H1 (cell line): ENCODE data around the gene SELENOV. TPM values are rescaled to one million over a fixed set of nuclear protein-coding genes. Genes with fewer than 3 reads are reported as not detected.

ENCODE experiments used
- CTCF ChIA-PET: fragments of 300-600 bp; sonication (Branson Sonifier 250); formaldehyde crosslinking; loops from one replicate; lab custom pipeline; 2021; ENCODE audit not compliant: partially characterized antibody; lab: Charles Lee
- POLR2A ChIA-PET: fragments of 300-600 bp; sonication (Branson Sonifier 250); formaldehyde crosslinking; loops from one replicate; lab custom pipeline; 2021; ENCODE audit warnings: inconsistent platforms; ENCODE audit not compliant: partially characterized antibody; lab: Charles Lee
- DNase-seq, 2 experiments: peaks; one replicate each; pipeline versions ENCODE4 v3.0.0 to v3.0.0-alpha.2; 2010 to 2022; ENCODE audit warnings: low spot score in 2 of 2, low read depth in 1 of 2, mixed read lengths in 1 of 2
- FAIRE-seq: peaks from 2 replicates; lab custom pipeline; 2011; peaks lifted over from hg19 to GRCh38; lab: Jason Lieb, UNC
- H2AFZ ChIP-seq: 2 replicates; pipeline ENCODE4 v1.8.1; 2012; ENCODE audit warnings: low read length, inconsistent platforms
- H2AK5ac ChIP-seq: 2 replicates; pipeline ENCODE4 v1.6.1; 2013; ENCODE audit warnings: low read depth, low read length
- H2BK120ac ChIP-seq: replicated peaks from 2 replicates; pipeline ENCODE3; 2013; ENCODE audit warnings: low read depth, low read length, inconsistent platforms
- H2BK12ac ChIP-seq: 2 replicates; pipeline ENCODE4 v1.6.1; 2013; ENCODE audit warnings: low read depth, low read length
- H2BK15ac ChIP-seq: 2 replicates; pipeline ENCODE4 v1.6.1; 2013; ENCODE audit warnings: low read length
- H2BK20ac ChIP-seq: 2 replicates; pipeline ENCODE4 v1.6.1; 2013; ENCODE audit warnings: low read length
- H2BK5ac ChIP-seq: 2 replicates; pipeline ENCODE4 v1.6.1; 2013; ENCODE audit warnings: low read depth, low read length
- H3K14ac ChIP-seq: 2 replicates; pipeline ENCODE4 v1.6.1; 2013; ENCODE audit warnings: inconsistent platforms; ENCODE audit not compliant: insufficient read length
- H3K18ac ChIP-seq: 2 replicates; pipeline ENCODE4 v1.6.1; 2013; ENCODE audit warnings: low read length; ENCODE audit errors: extremely low read depth
- H3K23ac ChIP-seq: 2 replicates; pipeline ENCODE4 v1.6.1; 2013; ENCODE audit warnings: inconsistent platforms; ENCODE audit not compliant: insufficient read length
- H3K23me2 ChIP-seq: 2 replicates; pipeline ENCODE4 v1.6.1; 2013; ENCODE audit warnings: low read depth, low read length
- H3K27ac ChIP-seq: 2 replicates; pipeline ENCODE4 v1.6.1; 2011; ENCODE audit warnings: low read depth, low read length, inconsistent platforms
- H3K27me3 ChIP-seq, 4 experiments: replicated peaks in 1 of 4; 1 replicate in 1 of 4; 2 replicates in 3 of 4; pipeline versions ENCODE4 v1.6.1 to v1.8.1; 2011 to 2013; ENCODE audit warnings: low read length in 3 of 4, mild to moderate bottlenecking in 3 of 4, inconsistent platforms in 2 of 4, mixed read lengths in 2 of 4, moderate library complexity in 1 of 4; ENCODE audit not compliant: control insufficient read depth in 3 of 4, insufficient read depth in 3 of 4; ENCODE audit errors: extremely low read depth in 1 of 4
- H3K36me3 ChIP-seq, 4 experiments: 2 replicates each; pipeline versions ENCODE4 v1.6.1 to v1.8.1; 2011 to 2013; ENCODE audit warnings: mild to moderate bottlenecking in 4 of 4, low read length in 3 of 4, moderate library complexity in 2 of 4, control low read depth in 1 of 4, inconsistent platforms in 1 of 4; ENCODE audit not compliant: insufficient read depth in 4 of 4, control insufficient read depth in 2 of 4
- H3K4ac ChIP-seq: replicated peaks from 2 replicates; pipeline ENCODE3; 2013; ENCODE audit warnings: low read length, low read depth, mixed read lengths, inconsistent platforms; ENCODE audit not compliant: insufficient read length
- H3K4me1 ChIP-seq, 4 experiments: replicated peaks in 1 of 4; 1 replicate in 1 of 4; 2 replicates in 3 of 4; pipeline versions ENCODE4 v1.6.1 to v1.8.1; 2011 to 2013; ENCODE audit warnings: low read length in 3 of 4, inconsistent platforms in 2 of 4, mixed read lengths in 1 of 4; ENCODE audit not compliant: insufficient read depth in 4 of 4, control insufficient read depth in 3 of 4
- H3K4me2 ChIP-seq, 2 experiments: 2 replicates each; pipeline versions ENCODE4 v1.6.1 to v1.8.1; 2011 to 2013; ENCODE audit warnings: low read depth in 2 of 2, low read length in 2 of 2, control low read depth in 1 of 2, inconsistent platforms in 1 of 2, mild to moderate bottlenecking in 1 of 2; ENCODE audit not compliant: insufficient read depth in 1 of 2
- H3K4me3 ChIP-seq, 4 experiments: fragments of 200-600, 300-600 bp in 1 of 4; sonication (generic), shearing (Covaris generic), sonication (Bioruptor Twin) in 1 of 4; 2 replicates each; pipeline versions ENCODE4 v1.5.1 to v1.8.1; 2011 to 2016; ENCODE audit warnings: low read length in 4 of 4, low read depth in 3 of 4, control low read depth in 2 of 4, inconsistent platforms in 2 of 4, mild to moderate bottlenecking in 2 of 4, mixed read lengths in 1 of 4, moderate library complexity in 1 of 4; ENCODE audit not compliant: insufficient read depth in 2 of 4; ENCODE audit errors: extremely low read depth in 1 of 4
- H3K56ac ChIP-seq: replicated peaks from 2 replicates; pipeline ENCODE3; 2013; ENCODE audit warnings: low read depth, mild to moderate bottlenecking, mixed read lengths, low read length, inconsistent platforms; ENCODE audit not compliant: insufficient read length
- H3K79me1 ChIP-seq: 2 replicates; pipeline ENCODE4 v1.6.1; 2013; ENCODE audit warnings: low read depth, low read length, control low read depth
- H3K79me2 ChIP-seq, 2 experiments: 2 replicates each; pipeline versions ENCODE4 v1.6.1 to v1.8.1; 2012 to 2013; ENCODE audit warnings: low read length in 2 of 2, mild to moderate bottlenecking in 2 of 2, inconsistent platforms in 1 of 2; ENCODE audit not compliant: insufficient read depth in 2 of 2, control insufficient read depth in 1 of 2
- H3K9ac ChIP-seq, 4 experiments: replicated peaks in 1 of 4; 1 replicate in 1 of 4; 2 replicates in 3 of 4; pipeline versions ENCODE4 v1.6.1 to v1.8.1; 2011 to 2013; ENCODE audit warnings: low read depth in 3 of 4, low read length in 3 of 4, control low read depth in 2 of 4, mild to moderate bottlenecking in 2 of 4, moderate library complexity in 2 of 4, inconsistent platforms in 1 of 4; ENCODE audit errors: extremely low read depth in 1 of 4
- H3K9me3 ChIP-seq, 2 experiments: 2 replicates each; pipeline versions ENCODE4 v1.6.1 to v1.8.1; 2012 to 2013; ENCODE audit warnings: mild to moderate bottlenecking in 2 of 2, moderate library complexity in 2 of 2, control low read depth in 1 of 2, inconsistent platforms in 1 of 2, low read depth in 1 of 2, low read length in 1 of 2, mixed read lengths in 1 of 2; ENCODE audit not compliant: insufficient read depth in 2 of 2
- H4K20me1 ChIP-seq, 2 experiments: replicated peaks in 1 of 2; 2 replicates each; pipeline versions ENCODE3 to v1.8.1; 2011 to 2013; ENCODE audit warnings: inconsistent platforms in 2 of 2, low read length in 2 of 2, mild to moderate bottlenecking in 1 of 2; ENCODE audit not compliant: insufficient read depth in 2 of 2, control insufficient read depth in 1 of 2
- H4K5ac ChIP-seq: 2 replicates; pipeline ENCODE4 v1.6.1; 2013; ENCODE audit warnings: low read length, low read depth, mixed read lengths, inconsistent platforms; ENCODE audit not compliant: insufficient read length
- H4K8ac ChIP-seq: 2 replicates; pipeline ENCODE4 v1.8.0; 2013; ENCODE audit warnings: mild to moderate bottlenecking, moderate library complexity, low read length, inconsistent platforms; ENCODE audit not compliant: insufficient read depth; ENCODE audit errors: extremely low read depth
- H4K91ac ChIP-seq: replicated peaks from 2 replicates; pipeline ENCODE3; 2013; ENCODE audit warnings: low read length, mixed read lengths, inconsistent platforms; ENCODE audit not compliant: insufficient read length
- ASH2L ChIP-seq: fragments of 200-600, 300-600 bp; sonication (generic); IDR thresholded peaks from one replicate; pipeline ENCODE4 v1.7.1; 2017; ENCODE audit warnings: low read length
- CHD1 ChIP-seq: IDR thresholded peaks from 2 replicates; pipeline ENCODE4 v1.6.1; 2012; ENCODE audit warnings: low read depth, low read length, improper control_type of control experiment
- CTCF ChIP-seq, 3 experiments: IDR thresholded peaks; 1 replicate in 2 of 3; 2 replicates in 1 of 3; pipeline versions ENCODE4 v1.5.1 to v1.6.1; 2011; ENCODE audit warnings: low read length in 3 of 3, mild to moderate bottlenecking in 3 of 3, inconsistent platforms in 2 of 3, low read depth in 1 of 3, moderate library complexity in 1 of 3; ENCODE audit not compliant: insufficient read depth in 1 of 3; ENCODE audit errors: control extremely low read depth in 1 of 3
- EP300 ChIP-seq, 2 experiments: IDR thresholded peaks; 1 replicate in 1 of 2; 2 replicates in 1 of 2; pipeline ENCODE4 v1.6.1; 2011 to 2012; ENCODE audit warnings: low read depth in 2 of 2, low read length in 2 of 2, mild to moderate bottlenecking in 2 of 2, borderline replicate concordance in 1 of 2, inconsistent platforms in 1 of 2, moderate library complexity in 1 of 2
- KDM4A ChIP-seq: IDR thresholded peaks from one replicate; pipeline ENCODE4 v1.7.1; 2012; ENCODE audit warnings: low read depth, mild to moderate bottlenecking, moderate library complexity, low read length, inconsistent platforms; ENCODE audit not compliant: severe bottlenecking
- RNF2 ChIP-seq: fragments of 200-900, 300-1000 bp; sonication (generic); IDR thresholded peaks from 2 replicates; pipeline ENCODE4 v1.7.1; 2016; ENCODE audit warnings: borderline replicate concordance, low read depth, mild to moderate bottlenecking, antibody characterized with exemption, low read length; ENCODE audit not compliant: poor library complexity, severe bottlenecking; ENCODE audit errors: missing control alignments
- SUZ12 ChIP-seq: fragments of 200-600 bp; sonication (generic); IDR thresholded peaks from 2 replicates; pipeline ENCODE4 v1.6.1; 2012; ENCODE audit warnings: mild to moderate bottlenecking, inconsistent platforms, low read length, moderate library complexity, mixed read lengths
- WGBS, 2 experiments: shearing (Covaris generic) in 1 of 2; methylation state at CpG; one replicate each; pipeline versions ENCODE4 v1.1.6 to v1.1.7; 2013 to 2015; ENCODE audit warnings: low lambda C conversion rate in 2 of 2, mixed read lengths in 2 of 2, inconsistent platforms in 1 of 2, low coverage in 1 of 2, missing lambda C conversion rate in 1 of 2; ENCODE audit not compliant: insufficient replicate concordance in 2 of 2, insufficient coverage in 1 of 2, insufficient read length in 1 of 2; ENCODE audit errors: extremely low coverage in 1 of 2, missing lambda C conversion rate in 1 of 2; 5-methylcytosine and 5-hydroxymethylcytosine counted together
- polyA plus RNA-seq, 7 experiments: library from polyadenylated mRNA; depleted of rRNA in 3 of 7; stranded (reverse) in 5 of 7; unstranded in 2 of 7; fragments of >200 nt in 5 of 7; fragments of 200-250 nt in 2 of 7; gene quantifications; 1 replicate in 5 of 7; 2 replicates in 1 of 7; 4 replicates in 1 of 7; pipeline versions ENCODE4 v1.2.1 to v1.2.3, GENCODE V29; 2011 to 2013; ENCODE audit warnings: missing spikeins in 2 of 7, mixed read lengths in 2 of 7
- total RNA-seq: library from RNA; stranded (reverse); fragmentation: NEBNext Ultra II Directional; extraction: Animal tissue kit (Norgen Biotek cat#: 25700); gene quantifications from 2 replicates; pipeline ENCODE4 v1.2.1, GENCODE V29; 2021

Gene SELENOV
- total and polyA plus RNA-seq, 2 of the 8 experiments (the other 6 are each of a cell fraction or from before 2014, with no cell fraction given): 8.4 to 10.7 TPM

GRCh38 chr19:39471756-39472536, 43.0 kb upstream of the SELENOV start:
- no peak overlapping the region for H4K5ac ChIP-seq
- no peak overlapping the region for H3K9ac ChIP-seq
- no peak overlapping the region for H3K27ac ChIP-seq
- ChIA-PET POLR2A (interaction anchor here (0.8 to 1.6 kb wide), 7 partner anchors 21 to 61 kb away, joined by 3 to 7 read pairs (median 4); partner anchors contain the start of genes DLL3, EID2B, RPS16 and SUPT5H), CTCF (interaction anchor here (0.7 to 5.6 kb wide), 6 partner anchors 8 to 62 kb away, joined by 3 to 56 read pairs (median 4); partner anchors contain the start of gene TIMM50)
- H3K4me2 ChIP-seq: no peak overlapping the region
- H3K36me3 ChIP-seq: peaks cover 43 to 69% (median 64%) of the 10 kb centered on the region in 4 experiments
- no peaks in the 10 kb centered on the region for H3K9me3 ChIP-seq
- H2AFZ ChIP-seq: no peak overlapping the region
- 95% methylated on average over 8 of the region's 8 CpGs; no CpG with 5 or more reads in 1 of the 2 experiments for WGBS, 2 experiments
- TF ChIP-seq KDM4A: no peak
- no peak for TF ChIP-seq ASH2L
- no peak for TF ChIP-seq CTCF (IDR thresholded peaks at IDR 0.05; ENCODE audit: control extremely low read depth in 1 of 3, insufficient read depth in 1 of 3, low read depth in 1 of 3, low read length in 3 of 3)
- no peak for TF ChIP-seq RNF2
- TF ChIP-seq SUZ12: no peak
- no peak for TF ChIP-seq CHD1
- TF ChIP-seq EP300 (IDR thresholded peaks at IDR 0.05; ENCODE audit: borderline replicate concordance in 1 of 2, low read depth in 2 of 2, low read length in 2 of 2): no peak
- H2BK120ac ChIP-seq: no peak overlapping the region
- no peaks in the 10 kb centered on the region for H3K79me2 ChIP-seq
- H3K27me3 ChIP-seq: no peaks in the 10 kb centered on the region
- no peak overlapping the region; the same call in 1 of the 2 replicates for H2BK5ac ChIP-seq
- no peak overlapping the region for H2BK15ac ChIP-seq
- no peak overlapping the region for H3K56ac ChIP-seq
- no peak overlapping the region for H3K4me3 ChIP-seq
- H2AK5ac ChIP-seq: no peak overlapping the region
- FAIRE-seq (no peak), DNase-seq (no peak)
- H3K4me1 ChIP-seq: no peaks in the 10 kb centered on the region; a peak in 1 of 7 replicates
- H3K4ac ChIP-seq: no peak overlapping the region
- no peak overlapping the region for H4K91ac ChIP-seq
- H4K20me1 ChIP-seq: peaks cover 6 to 18% of the 10 kb centered on the region in 2 experiments
- no peak overlapping the region for H4K8ac ChIP-seq
- no peak overlapping the region for H2BK12ac ChIP-seq
- H3K18ac ChIP-seq: no peak overlapping the region
- no peak overlapping the region for H2BK20ac ChIP-seq
- H3K79me1 ChIP-seq: peaks cover 3% of the 10 kb centered on the region; the same call in 1 of the 2 replicates
- H3K14ac ChIP-seq: no peak overlapping the region
- H3K23ac ChIP-seq: no peak overlapping the region
- H3K23me2 ChIP-seq: no peaks in the 10 kb centered on the region; the same call in 1 of the 2 replicates
